22Rv1 (cell line): ENCODE data around the gene FAM237B.

Experiments used
- ZFX ChIP-seq: fragments of 450-650 bp; IDR thresholded peaks from 2 replicates; pipeline ENCODE4 v1.6.1; 2017; ENCODE audit warnings: antibody characterized with exemption, borderline replicate concordance
- TF ChIP-seq, protein P1 (sequence below): fragments of 450-650 bp; IDR thresholded peaks from 2 replicates; pipeline ENCODE4 v1.5.1; 2017; ENCODE audit warnings: mild to moderate bottlenecking

DNA sequence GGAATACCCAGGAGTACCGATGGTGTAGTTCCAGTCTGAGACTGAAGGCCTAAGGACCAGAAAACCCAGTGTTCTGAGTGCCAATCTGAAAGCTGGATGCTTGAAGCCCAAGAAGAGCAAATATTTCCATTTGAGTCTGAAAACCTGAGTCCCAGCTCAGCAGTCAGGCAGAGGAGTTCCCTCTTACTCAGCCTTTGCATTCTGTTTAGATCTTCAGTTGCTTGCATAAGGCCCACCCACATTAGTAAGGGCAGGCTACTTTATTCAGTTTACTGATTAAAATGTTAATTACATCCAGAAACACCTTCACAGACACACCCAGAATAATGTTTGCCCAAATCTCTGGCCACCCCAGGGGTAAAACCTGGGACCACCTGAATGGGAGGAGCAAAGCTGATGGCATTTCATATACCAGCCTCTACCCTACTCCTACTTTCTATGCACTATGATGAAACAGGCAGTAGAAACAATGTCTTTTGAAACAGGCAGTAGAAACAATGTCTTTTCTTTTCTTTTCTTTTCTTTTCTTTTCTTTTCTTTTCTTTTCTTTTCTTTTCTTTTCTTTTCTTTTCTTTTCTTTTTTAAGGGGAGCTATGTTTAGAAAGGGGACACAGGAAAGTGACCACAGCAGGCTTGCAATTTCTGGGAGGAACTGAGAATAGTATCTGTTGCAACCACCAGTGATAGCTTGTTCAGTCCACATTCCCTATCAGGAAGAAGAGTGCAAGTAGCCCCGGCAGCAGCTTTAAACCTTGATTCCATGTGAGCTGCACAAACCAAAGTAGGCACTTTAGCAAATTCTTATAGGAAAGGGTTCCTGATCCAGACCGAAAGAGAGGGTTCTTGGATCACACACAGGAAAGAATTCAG is 30.6 kb downstream of the FAM237B start:
- TF ChIP-seq, protein P1, sequence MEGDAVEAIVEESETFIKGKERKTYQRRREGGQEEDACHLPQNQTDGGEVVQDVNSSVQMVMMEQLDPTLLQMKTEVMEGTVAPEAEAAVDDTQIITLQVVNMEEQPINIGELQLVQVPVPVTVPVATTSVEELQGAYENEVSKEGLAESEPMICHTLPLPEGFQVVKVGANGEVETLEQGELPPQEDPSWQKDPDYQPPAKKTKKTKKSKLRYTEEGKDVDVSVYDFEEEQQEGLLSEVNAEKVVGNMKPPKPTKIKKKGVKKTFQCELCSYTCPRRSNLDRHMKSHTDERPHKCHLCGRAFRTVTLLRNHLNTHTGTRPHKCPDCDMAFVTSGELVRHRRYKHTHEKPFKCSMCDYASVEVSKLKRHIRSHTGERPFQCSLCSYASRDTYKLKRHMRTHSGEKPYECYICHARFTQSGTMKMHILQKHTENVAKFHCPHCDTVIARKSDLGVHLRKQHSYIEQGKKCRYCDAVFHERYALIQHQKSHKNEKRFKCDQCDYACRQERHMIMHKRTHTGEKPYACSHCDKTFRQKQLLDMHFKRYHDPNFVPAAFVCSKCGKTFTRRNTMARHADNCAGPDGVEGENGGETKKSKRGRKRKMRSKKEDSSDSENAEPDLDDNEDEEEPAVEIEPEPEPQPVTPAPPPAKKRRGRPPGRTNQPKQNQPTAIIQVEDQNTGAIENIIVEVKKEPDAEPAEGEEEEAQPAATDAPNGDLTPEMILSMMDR: no peak
- no peak for TF ChIP-seq ZFX
